Astrocyte of the spinal cord (primary cell): ENCODE data around the gene CHMP5.

Experiments
- DNase-seq: peaks from one replicate; pipeline ENCODE4 v3.0.0; 2011; ENCODE audit warnings: low read depth, low spot score
- H3K4me3 ChIP-seq: 2 replicates; pipeline ENCODE4 v1.5.1; 2011; ENCODE audit warnings: low read depth, mild to moderate bottlenecking, low read length, moderate library complexity
- in situ Hi-C: cut with HindIII; loops from 2 replicates; pipeline ENCODE4 v1.10.0; 2017; ENCODE audit warnings: low sequenced_read_pairs
- TF ChIP-seq, protein P1 (sequence below): IDR thresholded peaks from 2 replicates; pipeline ENCODE4 v1.5.1; 2012; ENCODE audit warnings: low read depth, mild to moderate bottlenecking, low read length, inconsistent platforms

The CHMP5 gene

DNA sequence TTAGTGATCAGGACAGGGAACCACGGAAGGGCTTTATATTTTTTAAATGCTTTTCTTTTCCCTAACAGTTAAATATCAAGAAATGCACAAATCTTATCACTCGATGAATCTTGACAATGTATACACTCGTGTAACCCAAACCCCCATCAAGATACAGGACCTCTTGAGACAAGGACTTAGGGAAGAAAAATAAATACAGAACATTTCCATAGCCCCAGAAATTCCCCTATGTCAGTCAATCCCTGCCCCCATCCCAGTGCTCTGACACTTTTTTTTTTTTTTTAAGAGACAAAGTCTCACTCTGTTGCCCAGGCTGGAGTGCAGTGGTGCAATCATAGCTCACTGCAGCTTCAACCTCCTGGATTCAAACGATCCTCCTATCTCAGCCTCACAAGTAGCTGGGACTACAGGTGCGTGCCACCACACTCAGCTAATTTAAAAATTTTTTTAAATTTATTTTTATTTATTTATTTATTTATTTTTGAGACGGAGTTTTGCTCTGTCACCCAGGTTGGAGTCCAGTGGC, 22.2 kb upstream of the CHMP5 start:
- in situ Hi-C loops = loop anchor here (25.0 kb wide), 1 partner anchor 155 kb away; the partner anchor contains the start of gene SMU1
- no peak for DNase-seq
- H3K4me3 ChIP-seq = no peak overlapping the region
- TF ChIP-seq, protein P1, sequence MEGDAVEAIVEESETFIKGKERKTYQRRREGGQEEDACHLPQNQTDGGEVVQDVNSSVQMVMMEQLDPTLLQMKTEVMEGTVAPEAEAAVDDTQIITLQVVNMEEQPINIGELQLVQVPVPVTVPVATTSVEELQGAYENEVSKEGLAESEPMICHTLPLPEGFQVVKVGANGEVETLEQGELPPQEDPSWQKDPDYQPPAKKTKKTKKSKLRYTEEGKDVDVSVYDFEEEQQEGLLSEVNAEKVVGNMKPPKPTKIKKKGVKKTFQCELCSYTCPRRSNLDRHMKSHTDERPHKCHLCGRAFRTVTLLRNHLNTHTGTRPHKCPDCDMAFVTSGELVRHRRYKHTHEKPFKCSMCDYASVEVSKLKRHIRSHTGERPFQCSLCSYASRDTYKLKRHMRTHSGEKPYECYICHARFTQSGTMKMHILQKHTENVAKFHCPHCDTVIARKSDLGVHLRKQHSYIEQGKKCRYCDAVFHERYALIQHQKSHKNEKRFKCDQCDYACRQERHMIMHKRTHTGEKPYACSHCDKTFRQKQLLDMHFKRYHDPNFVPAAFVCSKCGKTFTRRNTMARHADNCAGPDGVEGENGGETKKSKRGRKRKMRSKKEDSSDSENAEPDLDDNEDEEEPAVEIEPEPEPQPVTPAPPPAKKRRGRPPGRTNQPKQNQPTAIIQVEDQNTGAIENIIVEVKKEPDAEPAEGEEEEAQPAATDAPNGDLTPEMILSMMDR = no peak

GRCh38 chr9:33244137-33244784, 20.6 kb upstream of the CHMP5 start:
- TF ChIP-seq, protein P1 = no peak
- H3K4me3 ChIP-seq = no peak overlapping the region
- in situ Hi-C loops = loop anchor here (25.0 kb wide), 1 partner anchor 157 kb away; the partner anchor contains the start of gene SMU1
- DNase-seq = no peak

DNA sequence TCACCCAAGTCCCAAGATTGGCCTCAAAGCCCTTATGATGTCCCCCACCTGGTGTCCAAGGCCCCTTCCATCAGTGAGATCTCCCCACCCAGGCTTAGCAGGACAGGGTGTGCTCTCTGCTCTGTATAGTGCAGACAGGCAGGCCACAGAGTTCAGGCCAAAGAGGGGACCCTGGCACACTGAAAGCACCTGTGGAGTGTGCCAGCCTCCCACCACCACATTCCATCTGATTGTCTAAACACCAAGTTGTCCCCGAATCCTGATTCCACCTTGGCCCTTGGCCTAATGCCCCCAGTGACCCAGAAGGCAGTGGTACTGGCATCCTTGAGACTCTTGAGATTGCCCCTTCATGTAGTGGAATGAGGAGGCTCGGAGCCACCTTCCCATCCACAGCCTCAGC, 19.5 kb upstream of the CHMP5 start:
- H3K4me3 ChIP-seq = no peak overlapping the region
- no peak for DNase-seq
- TF ChIP-seq, protein P1 = no peak
- in situ Hi-C loops = loop anchor here (25.0 kb wide), 1 partner anchor 158 kb away; the partner anchor contains the start of gene SMU1

GRCh38 chr9:33246269-33246860, 18.5 kb upstream of the CHMP5 start:
- TF ChIP-seq, protein P1 = no peak
- in situ Hi-C loops = loop anchor here (25.0 kb wide), 1 partner anchor 159 kb away; the partner anchor contains the start of gene SMU1
- no peak overlapping the region for H3K4me3 ChIP-seq
- DNase-seq = no peak

- in situ Hi-C loops = loop anchor here (25.0 kb wide), 1 partner anchor 161 kb away; the partner anchor contains the start of gene SMU1
- no peak for DNase-seq
- H3K4me3 ChIP-seq = no peak overlapping the region
- TF ChIP-seq, protein P1 = no peak
Observed at GRCh38 chr9:33248606-33249005, 16.2 kb upstream of the CHMP5 start.

- H3K4me3 ChIP-seq = no peak overlapping the region
- DNase-seq = no peak
- in situ Hi-C loops = loop anchor here (25.0 kb wide), 1 partner anchor 162 kb away; the partner anchor contains the start of gene SMU1
- TF ChIP-seq, protein P1 = no peak
Observed at GRCh38 chr9:33249087-33249658, 15.7 kb upstream of the CHMP5 start.
